22Rv1 (cell line): ENCODE data around the gene PCARE.

Experiments
- H3K27ac ChIP-seq: fragments of 450-650 bp; 2 replicates; pipeline ENCODE4 v1.5.1; 2017
- CTCF ChIP-seq: fragments of 450-650 bp; IDR thresholded peaks from 2 replicates; pipeline ENCODE4 v1.5.1; 2017; ENCODE audit warnings: mild to moderate bottlenecking
- ZFX ChIP-seq: fragments of 450-650 bp; IDR thresholded peaks from 2 replicates; pipeline ENCODE4 v1.6.1; 2017; ENCODE audit warnings: antibody characterized with exemption, borderline replicate concordance

The PCARE gene

GRCh38 chr2:29062371-29062770 lies 12.0 kb downstream of the PCARE start:
- TF ChIP-seq ZFX (no peak), CTCF (no peak)
- no peak overlapping the region for H3K27ac ChIP-seq

GRCh38 chr2:29061616-29062015 lies 12.7 kb downstream of the PCARE start:
- H3K27ac ChIP-seq: no peak overlapping the region
- no peak for TF ChIP-seq CTCF
- TF ChIP-seq ZFX: no peak

GRCh38 chr2:29061176-29061575 lies 13.1 kb downstream of the PCARE start:
- no peak overlapping the region for H3K27ac ChIP-seq
- TF ChIP-seq CTCF (no peak), ZFX (no peak)

GRCh38 chr2:29060441-29060840 lies 13.9 kb downstream of the PCARE start:
- no peak overlapping the region for H3K27ac ChIP-seq
- no peak for TF ChIP-seq CTCF

GRCh38 chr2:29059624-29060023 lies 14.7 kb downstream of the PCARE start:
- no peak overlapping the region for H3K27ac ChIP-seq

GRCh38 chr2:29057006-29057405 lies 17.3 kb downstream of the PCARE start:
- no peak for TF ChIP-seq ZFX
- TF ChIP-seq CTCF: no peak
- no peak overlapping the region for H3K27ac ChIP-seq

More at GRCh38 chr2:29059624-29060023, 14.7 kb downstream of the PCARE start:
- TF ChIP-seq ZFX: no peak
- TF ChIP-seq CTCF: no peak

GRCh38 chr2:29056452-29056851 lies 17.9 kb downstream of the PCARE start:
- H3K27ac ChIP-seq: no peak overlapping the region
- TF ChIP-seq CTCF: no peak
- no peak for TF ChIP-seq ZFX
